Astrocyte of the spinal cord (primary cell): ENCODE data around the gene PLEKHG5.

Experiments
- DNase-seq: peaks from one replicate; pipeline ENCODE4 v3.0.0; 2011; ENCODE audit warnings: low read depth, low spot score
- H3K4me3 ChIP-seq: 2 replicates; pipeline ENCODE4 v1.5.1; 2011; ENCODE audit warnings: low read depth, mild to moderate bottlenecking, low read length, moderate library complexity
- CTCF ChIP-seq: IDR thresholded peaks from 2 replicates; pipeline ENCODE4 v1.5.1; 2012; ENCODE audit warnings: low read depth, mild to moderate bottlenecking, low read length, inconsistent platforms
- in situ Hi-C: cut with HindIII; loops from 2 replicates; pipeline ENCODE4 v1.10.0; 2017; ENCODE audit warnings: low sequenced_read_pairs

Gene PLEKHG5

GRCh38 chr1:6497867-6498575 lies 6.6 kb upstream of the PLEKHG5 start:
- no peak for DNase-seq
- in situ Hi-C loops: no loop called here
- no peak for TF ChIP-seq CTCF
- peak overlapping the region; percentile 62 for H3K4me3 ChIP-seq

- TF ChIP-seq CTCF: no peak
- in situ Hi-C loops: no loop called here
- DNase-seq: no peak
- H3K4me3 ChIP-seq: peak overlapping the region; percentile 62
Observed at GRCh38 chr1:6497215-6497866, 5.9 kb upstream of the PLEKHG5 start.

GRCh38 chr1:6496890-6497214 lies 5.4 kb upstream of the PLEKHG5 start:
- no peak for TF ChIP-seq CTCF
- peak overlapping the region; percentile 62 for H3K4me3 ChIP-seq
- no peak for DNase-seq
- in situ Hi-C loops: no loop called here

- peak overlapping the region; percentile 62 for H3K4me3 ChIP-seq
- in situ Hi-C loops: no loop called here
- no peak for TF ChIP-seq CTCF
- DNase-seq: no peak
Observed at GRCh38 chr1:6496365-6496721, 4.9 kb upstream of the PLEKHG5 start.

GRCh38 chr1:6495540-6496364 lies 4.3 kb upstream of the PLEKHG5 start:
- DNase-seq: no peak
- in situ Hi-C loops: no loop called here
- no peak for TF ChIP-seq CTCF
- peak overlapping the region; percentile 62 for H3K4me3 ChIP-seq

GRCh38 chr1:6495041-6495441 lies 3.6 kb upstream of the PLEKHG5 start:
- in situ Hi-C loops: no loop called here
- no peak overlapping the region for H3K4me3 ChIP-seq
- DNase-seq: no peak
- no peak for TF ChIP-seq CTCF
